HepG2 (cell line): ENCODE data around the gene MAP3K4. TPM values are rescaled to one million over a fixed set of nuclear protein-coding genes. Genes with fewer than 3 reads are reported as not detected.

Experiments
- ADNP ChIP-seq: sonication (generic); formaldehyde crosslinking; IDR thresholded peaks from 2 replicates; pipeline ENCODE4 v1.4.0; 2020; ENCODE audit warnings: missing genetic modification reagents
- ATAD3A ChIP-seq: sonication (generic); formaldehyde crosslinking; IDR thresholded peaks from 2 replicates; pipeline ENCODE4 v1.4.0; 2020; ENCODE audit warnings: missing genetic modification reagents
- DR1 ChIP-seq: sonication (generic); formaldehyde crosslinking; IDR thresholded peaks from 2 replicates; pipeline ENCODE4 v1.8.0; 2021; ENCODE audit warnings: mild to moderate bottlenecking, missing genetic modification reagents, inconsistent platforms
- ESRRA ChIP-seq: sonication (generic); formaldehyde crosslinking; IDR thresholded peaks from 2 replicates; pipeline ENCODE4 v1.5.1; 2020; ENCODE audit warnings: mild to moderate bottlenecking, low read depth, missing genetic modification reagents
- GTF3A ChIP-seq: sonication (generic); formaldehyde crosslinking; conservative IDR thresholded peaks from 2 replicates; pipeline ENCODE4 v1.4.0; 2020; ENCODE audit warnings: mild to moderate bottlenecking, missing genetic modification reagents
- HOMEZ ChIP-seq: IDR thresholded peaks from 2 replicates; pipeline ENCODE4 v1.6.1; 2016; ENCODE audit warnings: low read depth
- MXD4 ChIP-seq: IDR thresholded peaks from 2 replicates; pipeline ENCODE4 v1.6.1; 2016; ENCODE audit warnings: mild to moderate bottlenecking, missing biosample characterization, missing genetic modification reagents
- MYC ChIP-seq: sonication (generic); formaldehyde crosslinking; IDR thresholded peaks from 2 replicates; pipeline ENCODE4 v1.9.0; 2021; ENCODE audit warnings: missing genetic modification reagents, borderline replicate concordance
- PBX2 ChIP-seq: IDR thresholded peaks from 2 replicates; pipeline ENCODE4 v1.6.1; 2016; ENCODE audit warnings: control low read depth
- PRPF4 ChIP-seq: fragments of 200-400 bp; formaldehyde crosslinking; IDR thresholded peaks from 2 replicates; pipeline ENCODE4 v1.6.1; 2016; ENCODE audit warnings: low read length, low read depth; ENCODE audit not compliant: poor library complexity, severe bottlenecking
- TAF1 ChIP-seq: sonication (generic); formaldehyde crosslinking; IDR thresholded peaks from 2 replicates; pipeline ENCODE4 v1.4.0; 2020; ENCODE audit warnings: missing genetic modification reagents
- TFE3 ChIP-seq: IDR thresholded peaks from 2 replicates; pipeline ENCODE4 v1.6.1; 2016
- TIGD3 ChIP-seq: sonication (generic); formaldehyde crosslinking; IDR thresholded peaks from 2 replicates; pipeline ENCODE4 v1.5.1; 2020; ENCODE audit warnings: mild to moderate bottlenecking, missing genetic modification reagents, borderline replicate concordance
- ZFP41 ChIP-seq: sonication (generic); formaldehyde crosslinking; IDR thresholded peaks from 2 replicates; pipeline ENCODE4 v1.4.0; 2020; ENCODE audit warnings: mild to moderate bottlenecking, missing genetic modification reagents, borderline replicate concordance
- ZIK1 ChIP-seq: sonication (generic); formaldehyde crosslinking; IDR thresholded peaks from 2 replicates; pipeline ENCODE4 v1.5.0; 2020; ENCODE audit warnings: mild to moderate bottlenecking, low read depth, missing genetic modification reagents, borderline replicate concordance
- ZMYM2 ChIP-seq: sonication (generic); formaldehyde crosslinking; IDR thresholded peaks from 2 replicates; pipeline ENCODE4 v1.8.0; 2022; ENCODE audit warnings: mild to moderate bottlenecking, missing genetic modification reagents
- ZNF264 ChIP-seq: sonication (generic); formaldehyde crosslinking; IDR thresholded peaks from 2 replicates; pipeline ENCODE4 v1.4.0; 2020; ENCODE audit warnings: missing genetic modification reagents
- ZNF3 ChIP-seq: IDR thresholded peaks from 2 replicates; pipeline ENCODE4 v1.7.0; 2017; ENCODE audit warnings: inconsistent platforms
- ZNF326 ChIP-seq: sonication (generic); formaldehyde crosslinking; IDR thresholded peaks from 2 replicates; pipeline ENCODE4 v1.4.0; 2020; ENCODE audit warnings: missing genetic modification reagents, borderline replicate concordance
- ZNF607 ChIP-seq: sonication (generic); formaldehyde crosslinking; IDR thresholded peaks from 2 replicates; pipeline ENCODE4 v1.5.1; 2020; ENCODE audit warnings: missing genetic modification reagents, mild to moderate bottlenecking, borderline replicate concordance
- ZNF720 ChIP-seq: sonication (generic); formaldehyde crosslinking; IDR thresholded peaks from 2 replicates; pipeline ENCODE4 v1.4.0; 2020; ENCODE audit warnings: missing genetic modification reagents
- ZNF780A ChIP-seq: sonication (generic); formaldehyde crosslinking; IDR thresholded peaks from 2 replicates; pipeline ENCODE4 v1.8.0; 2022; ENCODE audit warnings: mild to moderate bottlenecking, missing genetic modification reagents, moderate library complexity
- ZNF790 ChIP-seq: sonication (generic); formaldehyde crosslinking; IDR thresholded peaks from 2 replicates; pipeline ENCODE4 v1.8.0; 2022; ENCODE audit warnings: missing genetic modification reagents, mild to moderate bottlenecking, borderline replicate concordance
- ZNF850 ChIP-seq: sonication (generic); formaldehyde crosslinking; conservative IDR thresholded peaks from 2 replicates; pipeline ENCODE4 v1.9.0; 2021; ENCODE audit warnings: mild to moderate bottlenecking, missing genetic modification reagents
- polyA plus RNA-seq, 8 experiments: library from polyadenylated mRNA; depleted of rRNA in 3 of 8; stranded (reverse) in 7 of 8; unstranded in 1 of 8; fragments of >200 nt; fragmentation: Illumina TruSeq in 4 of 8; extraction: Trizol in 4 of 8; gene quantifications; 2 replicates each; pipeline versions ENCODE4 v1.2.1 to v1.2.3, GENCODE V29; 2011 to 2016; ENCODE audit warnings: low read depth in 4 of 8, missing spikeins in 1 of 8, mixed read lengths in 1 of 8; ENCODE audit not compliant: insufficient read depth in 1 of 8
- total RNA-seq, 5 experiments: library from RNA; depleted of rRNA; stranded (reverse); fragments of >200 nt; fragmentation: Illumina TruSeq; extraction: Trizol; gene quantifications; 2 replicates each; pipeline ENCODE4 v1.2.3, GENCODE V29; 2016; ENCODE audit warnings: low read depth in 1 of 5

The MAP3K4 gene
- total and polyA plus RNA-seq, 2 of the 13 experiments (the other 11 are each of a cell fraction or from before 2014, with no cell fraction given) = 12.9 to 33.6 TPM

DNA sequence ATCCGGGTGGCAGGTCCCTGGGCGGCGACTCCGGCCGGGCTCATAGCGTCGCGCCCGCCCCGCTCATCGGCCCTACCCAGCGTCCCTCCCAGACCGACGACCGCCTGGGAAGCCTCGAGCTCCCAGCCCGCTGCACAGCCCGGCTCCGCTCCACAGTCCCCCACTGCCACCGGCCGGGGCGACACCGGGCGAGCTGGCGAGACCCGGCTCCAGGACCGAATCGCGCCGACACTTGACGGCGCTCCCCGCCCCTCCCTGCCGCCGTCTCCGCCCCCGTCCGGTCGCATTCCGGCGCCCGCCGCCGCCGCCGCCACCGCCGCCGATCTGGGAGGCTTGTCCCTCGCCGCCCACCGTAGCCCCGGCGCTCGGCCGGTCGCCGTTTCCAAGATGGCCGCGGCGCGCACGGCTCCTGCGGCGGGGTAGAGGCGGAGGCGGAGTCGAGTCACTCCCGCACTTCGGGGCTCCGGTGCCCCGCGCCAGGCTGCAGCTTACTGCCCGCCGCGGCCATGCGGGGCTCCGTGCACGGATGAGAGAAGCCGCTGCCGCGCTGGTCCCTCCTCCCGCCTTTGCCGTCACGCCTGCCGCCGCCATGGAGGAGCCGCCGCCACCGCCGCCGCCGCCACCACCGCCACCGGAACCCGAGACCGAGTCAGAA lies at the start of gene MAP3K4 (continued):
- TF ChIP-seq ZNF850 (peak; percentile 92; the same call in 1 of the 2 replicates), ZIK1 (peak; percentile 91; the same call in 1 of the 2 replicates), TFE3 (CRISPR knock-in tag) (no peak), ZNF326 (CRISPR knock-in tag) (no peak), PBX2 (CRISPR knock-in tag) (no peak), GTF3A (peak; percentile 37; the same call in 1 of the 2 replicates), ZNF3 (no peak), ZNF790 (CRISPR knock-in tag) (peak; percentile 90; the same call in 1 of the 2 replicates), ADNP (CRISPR knock-in tag) (no peak), ZMYM2 (CRISPR knock-in tag) (no peak), MYC (CRISPR knock-in tag) (peak; percentile 51; the same call in 1 of the 2 replicates), ZNF720 (no peak), PRPF4 (no peak), MXD4 (CRISPR knock-in tag) (peak; percentile 47), ESRRA (CRISPR knock-in tag) (no peak; the same call in none of the 2 replicates), HOMEZ (CRISPR knock-in tag) (no peak), ZNF780A (0 out of 2 replicates have a peak, but pooled peaks have one; percentile 77), DR1 (CRISPR knock-in tag) (peak; percentile 20; the same call in 1 of the 2 replicates), ZNF607 (peak; percentile 74; the same call in 1 of the 2 replicates), ZNF264 (no peak; the same call in 1 of the 2 replicates), ATAD3A (CRISPR knock-in tag) (no peak), TAF1 (CRISPR knock-in tag) (peak; percentile 93), TIGD3 (CRISPR knock-in tag) (no peak; the same call in 1 of the 2 replicates), ZFP41 (CRISPR knock-in tag) (no peak)
